Measurements from ENCODE around the gene CDKL2.
"Not testable (repeated sequence)": the region's sequence is repeated elsewhere in the genome, so short reads cannot be mapped to it uniquely, and the experiment has no call there.

DNA sequence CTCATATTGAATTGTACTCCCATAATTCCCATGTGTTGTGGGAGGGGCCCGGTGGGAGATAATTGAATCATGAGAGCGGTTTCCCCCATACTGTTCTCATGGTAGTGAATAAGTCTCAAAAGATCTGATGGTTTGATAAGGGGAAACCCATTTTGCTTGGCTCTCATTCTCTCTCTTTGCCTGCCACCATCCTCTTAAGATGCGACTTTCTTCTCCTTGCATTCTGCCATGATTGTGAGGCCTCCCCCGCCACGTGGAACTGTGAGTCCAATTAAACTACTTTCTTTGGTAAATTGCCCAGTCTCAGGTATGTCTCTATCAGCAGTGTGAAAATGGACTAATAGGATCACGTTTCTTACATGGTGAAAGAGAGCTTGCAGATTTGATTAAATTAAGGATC, 93.0 kb downstream of the CDKL2 start:
- TF ChIP-seq, protein P1, sequence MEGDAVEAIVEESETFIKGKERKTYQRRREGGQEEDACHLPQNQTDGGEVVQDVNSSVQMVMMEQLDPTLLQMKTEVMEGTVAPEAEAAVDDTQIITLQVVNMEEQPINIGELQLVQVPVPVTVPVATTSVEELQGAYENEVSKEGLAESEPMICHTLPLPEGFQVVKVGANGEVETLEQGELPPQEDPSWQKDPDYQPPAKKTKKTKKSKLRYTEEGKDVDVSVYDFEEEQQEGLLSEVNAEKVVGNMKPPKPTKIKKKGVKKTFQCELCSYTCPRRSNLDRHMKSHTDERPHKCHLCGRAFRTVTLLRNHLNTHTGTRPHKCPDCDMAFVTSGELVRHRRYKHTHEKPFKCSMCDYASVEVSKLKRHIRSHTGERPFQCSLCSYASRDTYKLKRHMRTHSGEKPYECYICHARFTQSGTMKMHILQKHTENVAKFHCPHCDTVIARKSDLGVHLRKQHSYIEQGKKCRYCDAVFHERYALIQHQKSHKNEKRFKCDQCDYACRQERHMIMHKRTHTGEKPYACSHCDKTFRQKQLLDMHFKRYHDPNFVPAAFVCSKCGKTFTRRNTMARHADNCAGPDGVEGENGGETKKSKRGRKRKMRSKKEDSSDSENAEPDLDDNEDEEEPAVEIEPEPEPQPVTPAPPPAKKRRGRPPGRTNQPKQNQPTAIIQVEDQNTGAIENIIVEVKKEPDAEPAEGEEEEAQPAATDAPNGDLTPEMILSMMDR (IDR thresholded peaks at IDR 0.05): not testable (repeated sequence)
- TF ChIP-seq EZH2, EZH2phosphoT487 (IDR thresholded peaks at IDR 0.05): not testable (repeated sequence)
